ENCODE measurements around the gene HSD11B1L.

DNA sequence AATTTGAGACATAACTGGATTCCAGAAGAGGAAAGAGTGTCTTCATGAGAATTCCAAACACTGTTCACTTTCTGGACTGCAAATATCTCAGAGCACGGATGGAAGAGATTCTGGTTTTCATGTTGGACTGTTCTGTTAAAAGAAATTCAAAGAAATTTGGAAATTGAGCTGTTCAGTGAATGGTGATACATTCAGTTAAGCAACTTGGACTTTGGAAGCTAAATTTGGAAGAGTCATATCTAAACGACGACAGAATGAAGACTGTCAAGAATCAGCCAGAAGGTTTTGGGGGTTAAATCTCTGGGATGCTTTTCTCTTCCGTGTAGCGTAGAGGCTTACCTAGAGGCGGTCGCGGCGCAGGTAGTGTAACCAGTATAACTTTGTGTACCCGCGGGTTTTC, 32.4 kb upstream of the HSD11B1L start:
- TF ChIP-seq POLR2A (IDR thresholded peaks at IDR 0.05; ENCODE audit: low read depth, low read length) (no peak), TAF1 (IDR thresholded peaks at IDR 0.05; ENCODE audit: borderline replicate concordance, low read depth, low read length) (no peak)
